ENCODE data around the gene ELFN1.

The ELFN1 gene

GRCh38 chr7:1693419-1693990, 23.4 kb downstream of the ELFN1 start:
- POLR2A ChIA-PET (ENCODE audit: low non-redundant PET), result no interaction called here

GRCh38 chr7:1693991-1694524, 24.0 kb downstream of the ELFN1 start:
- H3K27ac ChIP-seq, result no peak overlapping the region
- ChIA-PET POLR2A (ENCODE audit: low non-redundant PET) (no interaction called here), CTCF (interaction anchor here (0.6 to 0.7 kb wide), 3 partner anchors 13 to 652 kb away, joined by 3 to 4 read pairs (median 3); no protein-coding TSS in a partner anchor)
- no peak for TF ChIP-seq CTCF (conservative IDR thresholded peaks at IDR 0.05; ENCODE audit: low read depth)
- no peak for DNase-seq (ENCODE audit: low spot score)

More at GRCh38 chr7:1693419-1693990, 23.4 kb downstream of the ELFN1 start:
- DNase-seq (ENCODE audit: low spot score), result no peak
- no peak overlapping the region for H3K27ac ChIP-seq
- TF ChIP-seq CTCF (conservative IDR thresholded peaks at IDR 0.05; ENCODE audit: low read depth), result no peak
- CTCF ChIA-PET, result interaction anchor here (0.7 kb wide), 1 partner anchor 12 kb away, joined by 3 read pairs; no protein-coding TSS in a partner anchor

- no peak for DNase-seq (ENCODE audit: low spot score)
- ChIA-PET CTCF (interaction anchor here (0.6 kb wide), 2 partner anchors 404 to 651 kb away, joined by 3 to 4 read pairs; no protein-coding TSS in a partner anchor), POLR2A (ENCODE audit: low non-redundant PET) (no interaction called here)
- H3K27ac ChIP-seq, result no peak overlapping the region
- no peak for TF ChIP-seq CTCF (conservative IDR thresholded peaks at IDR 0.05; ENCODE audit: low read depth)
Measured at GRCh38 chr7:1694611-1695511, 24.8 kb downstream of the ELFN1 start.

- H3K27ac ChIP-seq, result no peak overlapping the region
- CTCF ChIA-PET, result no interaction called here
- POLR2A ChIA-PET (ENCODE audit: low non-redundant PET), result no interaction called here
- DNase-seq (ENCODE audit: low spot score), result no peak
- no peak for TF ChIP-seq CTCF (conservative IDR thresholded peaks at IDR 0.05; ENCODE audit: low read depth)
Measured at GRCh38 chr7:1695800-1696454, 25.9 kb downstream of the ELFN1 start.

GRCh38 chr7:1696671-1697498, 26.8 kb downstream of the ELFN1 start:
- ChIA-PET CTCF (interaction anchor here (0.6 kb wide), 1 partner anchor 29 kb away, joined by 3 read pairs; no protein-coding TSS in a partner anchor), POLR2A (ENCODE audit: low non-redundant PET) (no interaction called here)
- no peak overlapping the region for H3K27ac ChIP-seq
- no peak for DNase-seq (ENCODE audit: low spot score)
- no peak for TF ChIP-seq CTCF (conservative IDR thresholded peaks at IDR 0.05; ENCODE audit: low read depth)

All from RWPE1 (cell line).